IMR-90 (cell line): Measurements from ENCODE around the gene CTR9. TPM values are rescaled to one million over a fixed set of nuclear protein-coding genes. Genes with fewer than 3 reads are reported as not detected.
A peak's percentile ranks its signal among the peaks of the same experiment; 100 is the strongest.

Source experiments
- ATAC-seq: fragments of 200-7000 bp; cut with Tn5 transposase; 2 replicates; pipeline ENCODE4 v1.9.1; 2020; ENCODE audit warnings: low read depth, mild to moderate bottlenecking, moderate library complexity
- BruUV-seq: library from RNA; stranded (reverse); fragments of 400-500 nt; replicated peaks from 2 replicates; lab custom pipeline; 2021; lab: Mats Ljungman, UMichigan
- CTCF ChIA-PET: fragments of 300-600 bp; formaldehyde crosslinking; extraction: SDS; loops from one replicate; lab custom pipeline; 2021; ENCODE audit warnings: antibody characterized with exemption; lab: Yijun Ruan, JAX
- POLR2A ChIA-PET: fragments of 300-600 bp; sonication (Branson Sonifier 250); formaldehyde crosslinking; loops from one replicate; lab custom pipeline; 2022; ENCODE audit warnings: antibody characterized with exemption; ENCODE audit not compliant: unreplicated experiment; lab: Charles Lee
- DNase-seq: peaks from one replicate; pipeline ENCODE4 v3.0.0; 2013
- H2AFZ ChIP-seq: replicated peaks from 2 replicates; pipeline ENCODE3; 2013; ENCODE audit warnings: low read length, mild to moderate bottlenecking; ENCODE audit not compliant: poor library complexity
- H2AK5ac ChIP-seq: 2 replicates; pipeline ENCODE4 v1.6.1; 2013; ENCODE audit warnings: low read depth, low read length, inconsistent platforms
- H2AK9ac ChIP-seq: replicated peaks from 2 replicates; pipeline ENCODE3; 2013; ENCODE audit warnings: mild to moderate bottlenecking, low read depth, low read length, moderate library complexity; ENCODE audit not compliant: poor library complexity
- H2BK120ac ChIP-seq: 2 replicates; pipeline ENCODE4 v1.6.1; 2013; ENCODE audit warnings: low read depth, low read length, inconsistent platforms
- H2BK15ac ChIP-seq: 3 replicates; pipeline ENCODE4 v1.6.1; 2013; ENCODE audit warnings: low read depth, low read length, inconsistent platforms
- H2BK20ac ChIP-seq: 2 replicates; pipeline ENCODE4 v1.6.1; 2013; ENCODE audit warnings: low read depth, mild to moderate bottlenecking, inconsistent platforms, low read length, moderate library complexity
- H2BK5ac ChIP-seq: 2 replicates; pipeline ENCODE4 v1.6.1; 2013; ENCODE audit warnings: mild to moderate bottlenecking, low read depth, low read length, inconsistent platforms; ENCODE audit not compliant: poor library complexity, severe bottlenecking
- H3K14ac ChIP-seq: replicated peaks from 2 replicates; pipeline ENCODE4 v1.6.1; 2013; ENCODE audit warnings: low read depth, low read length, inconsistent platforms
- H3K18ac ChIP-seq: 2 replicates; pipeline ENCODE4 v1.6.1; 2013; ENCODE audit warnings: low read depth, low read length, control low read depth
- H3K23ac ChIP-seq: 2 replicates; pipeline ENCODE4 v1.6.1; 2013; ENCODE audit warnings: low read depth, low read length, inconsistent platforms
- H3K27ac ChIP-seq: 2 replicates; pipeline ENCODE4 v1.5.1; 2013; ENCODE audit warnings: mild to moderate bottlenecking, control low read depth, low read length; ENCODE audit not compliant: insufficient read depth
- H3K27me3 ChIP-seq: 2 replicates; pipeline ENCODE4 v1.6.1; 2013; ENCODE audit warnings: low read length; ENCODE audit not compliant: control insufficient read depth, insufficient read depth
- H3K36me3 ChIP-seq: 2 replicates; pipeline ENCODE4 v1.6.1; 2013; ENCODE audit warnings: low read length, mixed read lengths; ENCODE audit not compliant: control insufficient read depth, insufficient read depth
- H3K4ac ChIP-seq: 2 replicates; pipeline ENCODE4 v1.6.1; 2013; ENCODE audit warnings: low read depth, low read length, inconsistent platforms
- H3K4me1 ChIP-seq: 2 replicates; pipeline ENCODE4 v1.6.1; 2013; ENCODE audit warnings: low read length, mixed read lengths; ENCODE audit not compliant: control insufficient read depth, insufficient read depth
- H3K4me2 ChIP-seq: 2 replicates; pipeline ENCODE4 v1.6.1; 2013; ENCODE audit warnings: low read depth, mild to moderate bottlenecking, control low read depth, low read length, moderate library complexity
- H3K4me3 ChIP-seq: 2 replicates; pipeline ENCODE4 v1.5.1; 2013; ENCODE audit warnings: low read depth, mild to moderate bottlenecking, control low read depth, low read length, moderate library complexity; ENCODE audit not compliant: insufficient read depth
- H3K56ac ChIP-seq: 2 replicates; pipeline ENCODE4 v1.6.1; 2013; ENCODE audit warnings: low read length, inconsistent platforms; ENCODE audit not compliant: insufficient read depth; ENCODE audit errors: extremely low read depth
- H3K79me1 ChIP-seq, 2 experiments: 2 replicates each; pipeline ENCODE4 v1.6.1; 2013; ENCODE audit warnings: low read length in 2 of 2, inconsistent platforms in 1 of 2, low read depth in 1 of 2
- H3K9ac ChIP-seq: 2 replicates; pipeline ENCODE4 v1.6.1; 2013; ENCODE audit warnings: low read depth, low read length, control low read depth
- H3K9me1 ChIP-seq: 2 replicates; pipeline ENCODE4 v1.6.1; 2013; ENCODE audit warnings: low read length, inconsistent platforms; ENCODE audit not compliant: insufficient read depth
- H3K9me3 ChIP-seq: 2 replicates; pipeline ENCODE4 v1.6.1; 2013; ENCODE audit warnings: low read length; ENCODE audit not compliant: control insufficient read depth, insufficient read depth
- H4K20me1 ChIP-seq: 2 replicates; pipeline ENCODE4 v1.6.1; 2013; ENCODE audit warnings: low read length, inconsistent platforms; ENCODE audit not compliant: insufficient read depth
- H4K5ac ChIP-seq: 2 replicates; pipeline ENCODE4 v1.6.1; 2013; ENCODE audit warnings: mild to moderate bottlenecking, low read depth, low read length, control low read depth
- H4K8ac ChIP-seq, 2 experiments: 2 replicates each; pipeline ENCODE4 v1.6.1; 2013; ENCODE audit warnings: low read depth in 2 of 2, low read length in 2 of 2, control low read depth in 1 of 2, inconsistent platforms in 1 of 2
- H4K91ac ChIP-seq: 2 replicates; pipeline ENCODE4 v1.6.1; 2013; ENCODE audit warnings: low read depth, low read length, inconsistent platforms; ENCODE audit not compliant: insufficient read depth
- BHLHE40 ChIP-seq: fragments of 150-350 bp; IDR thresholded peaks from 2 replicates; pipeline ENCODE4 v1.6.1; 2016; ENCODE audit warnings: mild to moderate bottlenecking, low read depth, low read length
- MAZ ChIP-seq: IDR thresholded peaks from 2 replicates; pipeline ENCODE4 v1.6.1; 2012; ENCODE audit warnings: low read depth, mild to moderate bottlenecking, low read length, improper control_type of control experiment, moderate library complexity, borderline replicate concordance
- MXI1 ChIP-seq: IDR thresholded peaks from 2 replicates; pipeline ENCODE4 v1.6.1; 2012; ENCODE audit warnings: low read depth, mild to moderate bottlenecking, low read length, moderate library complexity, borderline replicate concordance
- WGBS, 2 experiments: methylation state at CpG; one replicate each; pipeline versions ENCODE4 v1.1.5 to v1.1.7; 2013; ENCODE audit warnings: missing lambda C conversion rate in 2 of 2; ENCODE audit not compliant: insufficient read length in 1 of 2; ENCODE audit errors: extremely low coverage in 2 of 2; 5-methylcytosine and 5-hydroxymethylcytosine counted together
- dilution Hi-C: fragments of 300-500 bp; cut with HindIII; formaldehyde crosslinking; loops from one replicate; pipeline ENCODE4 v1.14.3; 2018; ENCODE audit warnings: low sequenced_read_pairs; ENCODE audit not compliant: unreplicated experiment
- in situ Hi-C: fragments of 300-500 bp; cut with MboI; formaldehyde crosslinking; loops from 3 replicates; pipeline ENCODE4 v1.14.3; 2019; ENCODE audit warnings: low sequenced_read_pairs, inconsistent platforms, mixed read lengths
- intact Hi-C: fragments of 100-400 bp; cut with micrococcal nuclease; formaldehyde crosslinking; loops from 2 replicates; pipeline ENCODE4 v1.10.0; 2022
- polyA plus RNA-seq, 3 experiments: library from polyadenylated mRNA; depleted of rRNA; stranded (reverse); fragments of >200 nt; gene quantifications; 2 replicates each; pipeline ENCODE4 v1.2.3, GENCODE V29; 2012; ENCODE audit warnings: low replicate concordance in 1 of 3
- total RNA-seq: library from RNA; depleted of rRNA; stranded (reverse); fragments of >200 nt; gene quantifications from 2 replicates; pipeline ENCODE4 v1.2.3, GENCODE V29; 2012

The CTR9 gene
- total and polyA plus RNA-seq, 2 of the 4 experiments (the other 2 are of a cell fraction): 16.8 to 37.1 TPM

GRCh38 chr11:10807493-10808234 lies 56.6 kb downstream of the CTR9 start:
- H2BK15ac ChIP-seq: 0 out of 3 replicates have a peak overlapping the region, but pooled peaks have one; percentile 27
- POLR2A ChIA-PET: interaction anchor here (0.6 to 1.0 kb wide), 3 partner anchors 50 to 112 kb away, joined by 3 to 5 read pairs (median 3); partner anchors contain the start of gene ZBED5
- peak overlapping the region; percentile 96 for H3K4me2 ChIP-seq
- peak overlapping the region; percentile 88 for H2AFZ ChIP-seq
- peak overlapping the region; percentile 99 for H2AK5ac ChIP-seq
- TF ChIP-seq BHLHE40 (no peak), MAZ (0 out of 2 replicates have a peak, but pooled peaks have one; percentile 11), MXI1 (peak; percentile 68; the same call in 1 of the 2 replicates)
- peak overlapping the region; percentile 96 for H4K91ac ChIP-seq
- peak overlapping the region; percentile 100 for H3K14ac ChIP-seq
- peaks cover 21 to 46% of the 10 kb centered on the region in 2 experiments for H3K79me1 ChIP-seq
- peak overlapping the region; percentile 93 for H4K5ac ChIP-seq
- peak overlapping the region; percentile 96 for H3K4me3 ChIP-seq
- H4K20me1 ChIP-seq: peaks cover 59% of the 10 kb centered on the region
- intact Hi-C loops: loop anchor here (1.0 to 5.0 kb wide), 4 partner anchors 28 to 215 kb away; no protein-coding TSS in a partner anchor
- CTCF ChIA-PET: interaction anchor here (0.6 to 1.1 kb wide), 2 partner anchors 37 to 40 kb away, joined by 3 read pairs; no protein-coding TSS in a partner anchor
- dilution Hi-C loops: no loop called here
- peak overlapping the region; percentile 99 for H3K23ac ChIP-seq
- H3K4me1 ChIP-seq: peaks cover 4% of the 10 kb centered on the region
- peak overlapping the region; percentile 70; the same call in 1 of the 2 replicates for H2BK120ac ChIP-seq
- no peak overlapping the region for H2BK20ac ChIP-seq
- no peaks in the 10 kb centered on the region for H3K9me3 ChIP-seq
- peak overlapping the region; percentile 91 for H3K18ac ChIP-seq
- H3K27me3 ChIP-seq: no peaks in the 10 kb centered on the region
- H4K8ac ChIP-seq: peak overlapping the region; percentile 95 to 97
- 1% methylated on average over 25 of the region's 39 CpGs; no CpG with 5 or more reads in 1 of the 2 experiments for WGBS, 2 experiments
- no peaks in the 10 kb centered on the region for H3K9me1 ChIP-seq
- H2BK5ac ChIP-seq: peak overlapping the region; percentile 98
- peak overlapping the region; percentile 100 for H3K9ac ChIP-seq
- H2AK9ac ChIP-seq: peak overlapping the region; percentile 100
- in situ Hi-C loops: no loop called here
- H3K27ac ChIP-seq: peak overlapping the region; percentile 99
- ATAC-seq (peak; percentile 2), DNase-seq (peak; percentile 37)
- no TSS peak for BruUV-seq
- H3K4ac ChIP-seq: peak overlapping the region; percentile 100
- peak overlapping the region; percentile 97 for H3K56ac ChIP-seq
- H3K36me3 ChIP-seq: peaks cover 36% of the 10 kb centered on the region
